H54 (cell line): ENCODE measurements around the gene MEIOB.
"Not testable (repeated sequence)": the region's sequence is repeated elsewhere in the genome, so short reads cannot be mapped to it uniquely, and the experiment has no call there.

ENCODE experiments used
- DNase-seq: peaks from one replicate; pipeline ENCODE4 v3.0.0; 2011; ENCODE audit warnings: low spot score, mixed read lengths; ENCODE audit not compliant: insufficient read length
- FAIRE-seq: peaks from 3 replicates; lab custom pipeline; 2011; peaks lifted over from hg19 to GRCh38; lab: Jason Lieb, UNC
- POLR2A ChIP-seq: IDR thresholded peaks from 2 replicates; pipeline ENCODE4 v1.6.1; 2011; ENCODE audit warnings: low read depth, mild to moderate bottlenecking, low read length

MEIOB gene

DNA sequence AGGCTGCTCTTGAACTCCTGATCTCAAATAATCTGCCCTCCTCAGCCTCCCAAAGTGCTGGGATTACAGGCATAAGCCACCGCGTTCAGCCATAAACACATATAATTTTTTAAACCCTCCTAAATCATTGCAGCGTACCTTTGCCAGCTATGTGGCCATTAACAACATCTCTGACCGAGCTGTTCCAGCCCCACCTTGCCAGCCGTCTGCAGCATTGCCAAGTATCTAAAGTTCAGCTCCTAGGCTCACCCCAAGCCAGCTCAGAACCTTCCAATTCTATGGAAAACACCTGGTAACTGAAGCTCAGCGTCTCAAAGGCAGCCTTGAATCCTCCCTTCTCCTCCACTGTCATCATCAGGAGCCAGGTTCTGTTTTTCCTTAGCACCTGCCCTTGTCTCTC lies 5.1 kb upstream of the MEIOB start:
- no peak for DNase-seq
- TF ChIP-seq POLR2A, result no peak
- no peak for FAIRE-seq

DNA sequence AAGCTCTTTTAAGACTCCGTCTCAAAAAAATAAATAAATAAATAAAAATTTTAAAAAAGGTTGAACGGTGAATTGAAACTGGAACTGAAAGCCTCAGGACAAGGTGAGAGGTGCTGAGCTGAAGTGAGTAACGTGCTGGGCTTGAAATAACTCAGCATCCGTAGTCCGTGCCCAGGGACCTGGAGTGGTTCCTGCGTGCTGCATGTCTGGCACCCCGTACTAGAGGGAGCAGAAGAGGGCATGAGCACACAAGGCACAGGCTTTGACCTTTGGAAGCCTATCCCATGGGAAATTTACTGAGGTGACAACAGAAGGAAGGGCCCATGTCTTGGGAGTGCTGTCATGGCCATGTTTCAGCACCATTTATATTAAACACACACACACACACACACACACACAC lies 4.5 kb upstream of the MEIOB start:
- DNase-seq (no peak), FAIRE-seq (no peak)
- no peak for TF ChIP-seq POLR2A

DNA sequence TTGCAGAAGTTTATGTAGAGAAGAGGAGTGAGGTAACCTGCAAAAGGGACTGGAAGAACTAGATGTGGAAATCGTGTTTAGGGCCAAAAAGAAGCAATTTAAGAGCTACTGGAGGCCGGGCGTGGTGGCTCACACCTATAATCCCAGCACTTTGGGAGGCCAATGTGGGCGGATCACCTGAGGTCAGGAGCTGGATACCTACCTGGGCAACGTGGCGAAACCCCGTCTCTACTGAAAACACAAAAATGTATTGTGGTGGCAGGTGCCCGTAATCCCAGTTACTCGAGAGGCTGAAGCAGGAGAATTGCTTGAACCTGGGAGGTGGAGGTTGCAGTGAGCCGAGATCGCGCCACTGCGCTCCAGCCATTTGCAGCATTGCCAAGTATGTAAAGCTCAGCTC lies 4.1 kb upstream of the MEIOB start:
- DNase-seq, FAIRE-seq: not testable (repeated sequence)

DNA sequence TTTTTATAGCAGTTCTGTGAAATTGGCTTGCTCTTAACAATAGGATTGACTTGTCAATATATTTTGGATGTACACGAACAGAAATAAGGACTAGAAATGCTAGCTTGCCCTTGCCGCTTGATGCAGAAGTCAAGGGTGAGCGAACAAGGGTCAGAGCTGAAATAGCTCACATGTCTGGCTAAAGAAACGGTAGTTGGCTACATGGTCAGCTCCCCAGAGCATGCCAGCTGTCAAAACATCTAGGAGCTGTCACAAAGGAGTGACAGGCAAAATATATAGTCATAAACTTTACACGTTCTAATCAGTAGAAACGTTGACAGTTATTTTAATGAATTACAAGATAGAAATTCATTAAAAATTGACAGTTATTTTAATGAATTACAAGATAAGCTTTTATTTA lies 2.9 kb upstream of the MEIOB start:
- no peak for FAIRE-seq
- no peak for TF ChIP-seq POLR2A
- no peak for DNase-seq

DNA sequence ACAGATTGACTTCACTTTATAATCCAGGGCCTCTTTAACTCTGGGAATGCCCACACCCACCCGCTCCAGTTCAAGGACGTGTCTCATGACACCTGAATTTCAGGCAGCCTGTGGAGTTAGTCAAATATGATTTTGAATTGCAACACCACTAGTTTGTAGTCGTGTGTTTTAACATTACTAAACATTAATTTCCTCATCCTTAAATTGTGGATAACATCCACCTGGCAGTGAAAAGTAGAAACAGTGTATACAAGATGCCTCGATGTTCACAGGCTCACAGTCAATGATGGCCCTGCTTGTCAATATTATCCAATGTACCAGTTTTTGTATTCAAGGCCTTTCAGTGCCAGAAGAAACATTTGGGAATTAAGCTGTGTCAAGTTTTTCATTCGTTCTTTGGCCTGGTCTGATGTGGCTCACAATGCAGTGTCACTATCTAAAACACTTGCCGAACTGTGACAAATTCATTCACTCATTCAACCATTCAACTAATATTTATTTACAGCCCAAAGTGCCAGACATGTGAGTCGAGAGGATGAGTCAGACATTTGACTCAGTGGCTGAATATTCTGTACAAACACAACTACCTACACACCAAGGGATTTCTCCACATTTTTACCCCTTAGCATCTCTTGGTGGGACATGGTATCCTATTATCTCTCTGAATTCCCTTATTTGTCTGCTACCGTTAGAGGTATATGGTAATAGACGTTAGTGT lies 1.4 kb downstream of the MEIOB start:
- peak; percentile 42 for DNase-seq
- no peak for TF ChIP-seq POLR2A
- FAIRE-seq, result peak; percentile 97

DNA sequence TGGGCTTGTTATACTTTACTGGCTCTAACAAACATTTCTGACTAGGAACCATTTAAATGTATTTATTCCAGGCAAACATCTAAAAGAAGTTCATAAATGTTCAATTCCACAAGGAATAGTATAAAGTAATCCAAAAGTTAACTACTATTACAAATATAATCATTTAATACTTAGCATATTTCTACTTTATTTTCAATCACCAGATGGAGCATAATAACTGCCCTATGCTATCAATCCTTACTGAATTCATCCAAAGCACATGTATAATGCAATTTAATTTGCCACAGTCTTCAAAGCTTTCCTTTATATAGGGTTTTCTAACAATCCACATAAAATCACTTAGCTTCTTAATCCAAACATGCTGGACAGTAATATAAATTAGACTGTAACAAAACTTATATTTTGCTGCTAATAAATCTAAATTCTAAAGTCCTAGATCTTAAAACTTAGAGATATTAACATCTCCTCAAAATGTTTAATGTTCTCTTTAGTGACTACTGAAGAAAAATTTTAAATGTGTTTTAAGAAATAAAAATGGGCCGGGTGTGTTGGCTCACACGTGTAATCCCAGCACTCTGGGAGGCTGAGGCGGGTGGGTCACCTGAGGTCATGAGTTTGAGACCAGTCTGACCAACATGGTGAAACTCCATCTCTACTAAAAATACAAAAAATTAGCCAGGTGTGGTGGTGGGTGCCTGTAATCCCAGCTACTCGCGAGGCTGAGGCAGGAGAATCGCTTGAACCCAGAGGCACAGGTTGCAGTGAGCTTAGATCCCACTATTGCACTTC lies 5.9 kb downstream of the MEIOB start:
- no peak for TF ChIP-seq POLR2A
- FAIRE-seq (no peak), DNase-seq (no peak)

DNA sequence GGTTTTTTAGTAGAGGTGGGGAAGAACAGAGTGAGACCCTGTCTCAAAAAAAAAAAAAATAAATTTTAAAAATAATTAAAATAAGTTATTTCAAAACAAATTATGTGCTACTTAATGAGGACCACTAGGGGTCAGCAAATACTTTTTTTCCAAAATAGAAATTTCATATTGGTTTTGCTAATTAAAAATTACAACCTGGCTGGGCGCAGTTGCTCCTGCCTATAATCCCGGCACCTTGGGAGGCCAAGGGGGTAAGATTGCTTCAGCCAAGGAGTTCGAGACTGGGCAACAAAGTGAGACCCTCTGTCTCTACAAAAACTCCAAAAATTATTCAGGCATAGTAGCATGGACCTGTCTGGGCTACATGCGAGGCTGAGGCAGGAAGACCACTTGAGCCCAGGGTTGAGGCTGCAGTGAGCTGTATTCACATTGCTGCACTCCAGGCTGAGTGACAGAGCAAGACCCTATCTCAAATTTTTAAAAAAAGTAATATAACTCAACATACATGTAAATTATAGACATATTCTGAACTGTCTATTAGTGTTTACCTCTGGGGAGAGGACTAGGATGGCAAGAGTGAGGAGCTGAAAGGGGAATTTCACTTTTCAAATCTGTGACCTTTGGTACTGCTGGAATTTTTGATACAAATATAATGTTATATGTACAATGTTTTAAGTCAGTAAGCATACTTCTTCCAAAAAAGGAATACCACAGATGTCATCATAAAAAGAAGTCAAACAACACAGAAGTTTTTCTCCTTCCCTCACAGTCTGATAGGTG lies 8.1 kb downstream of the MEIOB start:
- DNase-seq (no peak), FAIRE-seq (no peak)
- no peak for TF ChIP-seq POLR2A

DNA sequence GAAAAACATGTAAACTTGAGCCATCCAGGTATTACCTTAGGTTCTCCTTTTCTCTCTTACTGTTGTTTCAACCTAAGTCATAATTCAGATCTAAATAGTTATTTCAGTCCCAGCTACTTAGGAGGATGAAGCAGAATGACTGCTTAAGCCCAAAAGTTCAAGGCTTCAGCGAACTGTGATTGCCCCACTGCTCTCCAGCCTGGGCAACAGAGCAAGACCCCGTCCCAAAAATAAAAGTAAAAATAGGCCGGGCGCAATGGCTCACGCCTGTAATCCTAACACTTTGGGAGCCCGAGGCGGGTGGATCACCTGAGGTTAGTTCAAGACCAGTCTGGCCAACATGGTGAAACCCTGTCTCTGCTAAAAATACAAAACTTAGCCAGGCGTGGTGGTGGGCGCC lies 9.6 kb downstream of the MEIOB start:
- DNase-seq (no peak), FAIRE-seq (no peak)
- no peak for TF ChIP-seq POLR2A

DNA sequence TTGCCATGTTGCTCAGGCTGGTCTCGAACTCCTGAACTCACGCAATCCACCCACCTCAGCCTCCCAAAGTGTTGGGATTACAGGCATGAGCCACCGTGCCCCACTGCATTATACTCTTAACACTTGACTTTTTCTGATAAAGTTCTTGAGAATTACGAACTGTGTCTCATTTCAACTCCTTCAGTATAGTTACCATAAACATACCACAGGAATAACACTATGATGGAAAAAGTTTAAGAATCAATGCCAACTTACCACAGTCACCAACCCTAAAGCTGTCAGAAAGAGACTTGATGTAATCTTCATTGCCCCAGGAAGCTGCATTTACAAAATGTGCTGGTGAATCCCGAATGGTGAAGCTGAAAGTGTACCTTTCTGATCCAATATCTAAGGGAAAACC lies 10.2 kb downstream of the MEIOB start:
- no peak for FAIRE-seq
- no peak for DNase-seq
- TF ChIP-seq POLR2A, result no peak

DNA sequence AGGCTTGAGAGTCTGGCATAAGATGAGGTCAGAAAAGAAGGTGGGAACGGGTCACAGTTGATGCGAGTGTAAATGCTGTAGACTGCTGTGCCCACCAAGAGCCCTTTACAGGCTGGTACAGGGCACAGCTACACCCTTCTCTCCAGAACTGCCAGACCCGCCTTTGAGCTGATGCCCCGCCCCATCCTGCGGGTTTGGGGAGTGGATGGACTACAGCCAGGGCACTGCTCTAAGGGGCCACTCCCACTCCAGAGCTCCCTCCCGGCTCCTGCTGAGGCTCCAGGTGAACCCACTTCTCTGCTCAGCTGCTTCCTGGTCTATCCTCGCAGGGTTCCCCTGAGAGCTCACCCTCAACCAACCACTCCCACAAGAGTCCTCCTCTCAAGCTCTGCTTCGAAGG lies 12.3 kb downstream of the MEIOB start:
- no peak for FAIRE-seq
- no peak for TF ChIP-seq POLR2A
- DNase-seq, result no peak

DNA sequence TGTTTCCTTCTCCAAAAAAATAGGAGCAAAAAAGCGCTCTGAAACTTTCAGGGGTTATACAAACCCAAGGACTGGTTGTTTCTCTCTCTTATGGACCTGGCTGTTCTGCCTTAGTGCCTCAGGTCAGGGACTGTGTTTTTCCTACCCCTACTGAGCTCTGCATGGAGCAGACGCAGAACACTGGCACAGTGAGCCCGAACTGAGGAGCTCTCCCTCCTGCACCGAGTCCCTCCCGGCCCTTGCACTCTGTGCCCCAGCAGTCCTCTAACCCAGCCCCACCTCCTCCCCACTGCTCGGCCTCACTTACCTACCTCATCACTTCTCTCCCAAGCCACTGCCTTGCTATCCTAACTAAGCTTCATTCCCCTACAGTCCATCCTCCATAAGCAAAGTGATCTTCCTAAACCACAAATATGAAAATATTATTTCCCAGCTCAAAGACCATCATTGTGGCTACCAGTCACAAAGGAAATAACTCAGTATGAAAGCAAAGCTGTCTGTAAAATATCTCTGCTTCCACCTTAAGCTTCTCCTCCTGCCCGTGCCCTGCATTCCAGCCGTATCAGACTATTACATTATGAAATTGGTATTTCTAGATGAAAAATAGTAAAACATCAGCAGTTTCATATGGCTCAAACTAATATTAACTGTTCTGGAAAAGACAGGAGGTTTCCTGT lies 13.6 kb downstream of the MEIOB start:
- FAIRE-seq (no peak), DNase-seq (no peak)
- no peak for TF ChIP-seq POLR2A

DNA sequence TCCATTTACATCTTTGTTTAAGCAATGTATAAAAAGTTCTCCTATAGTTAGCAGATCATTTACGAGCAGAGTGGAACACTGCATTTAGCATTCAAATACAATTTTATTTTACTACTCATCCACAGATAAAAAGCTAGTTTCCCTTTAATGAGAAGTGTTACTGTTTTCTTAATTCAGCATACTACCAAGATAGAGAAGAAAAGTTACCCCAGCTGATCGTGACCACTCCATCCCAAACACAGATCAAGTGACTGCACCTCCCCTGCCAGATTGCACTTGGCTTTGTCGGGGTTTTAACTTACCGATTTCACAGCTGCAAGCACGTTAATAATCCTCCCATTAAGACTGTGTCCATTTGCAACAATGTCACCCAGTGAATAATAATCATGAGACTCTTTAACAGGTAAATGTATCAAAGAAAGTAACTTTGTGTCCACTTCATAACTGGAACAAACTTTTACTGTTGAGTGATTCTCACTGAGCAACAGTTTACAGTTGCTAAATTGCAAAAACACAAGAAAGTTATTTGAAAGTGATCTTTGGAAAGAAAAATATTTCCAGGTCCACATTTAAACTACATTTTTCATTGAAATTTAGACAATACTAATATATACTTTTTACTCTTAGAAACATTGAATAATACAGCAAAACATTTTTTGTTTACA lies 14.4 kb downstream of the MEIOB start:
- no peak for DNase-seq
- FAIRE-seq, result no peak
- no peak for TF ChIP-seq POLR2A

DNA sequence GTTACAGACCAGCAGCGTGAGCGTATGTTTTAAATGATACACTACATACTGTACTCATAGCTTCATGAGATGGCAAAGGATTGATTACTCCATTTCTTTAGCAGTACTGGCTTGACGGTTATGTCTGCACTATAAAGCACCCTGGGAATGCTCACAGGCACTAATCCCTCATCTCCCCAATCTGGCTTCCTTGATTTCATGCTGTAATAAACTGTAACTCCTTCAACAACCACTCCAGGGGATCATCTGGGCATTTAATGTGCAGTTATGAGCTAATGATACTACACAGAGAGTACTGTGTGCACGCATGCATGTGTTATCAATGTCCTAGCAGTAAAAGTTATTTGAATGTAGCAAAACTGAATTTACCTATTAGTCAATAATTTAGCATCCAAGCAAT lies 20.2 kb downstream of the MEIOB start:
- no peak for TF ChIP-seq POLR2A
- DNase-seq (no peak), FAIRE-seq (no peak)
